Left hindlimb (tissue), 1 donor: ENCODE measurements around the gene ZSCAN5A.
"Not testable (repeated sequence)": the region's sequence is repeated elsewhere in the genome, so short reads cannot be mapped to it uniquely, and the experiment has no call there.

Experiments used
- DNase-seq: peaks from one replicate; pipeline ENCODE4 v3.0.0-alpha.2; 2018

ZSCAN5A gene

DNA sequence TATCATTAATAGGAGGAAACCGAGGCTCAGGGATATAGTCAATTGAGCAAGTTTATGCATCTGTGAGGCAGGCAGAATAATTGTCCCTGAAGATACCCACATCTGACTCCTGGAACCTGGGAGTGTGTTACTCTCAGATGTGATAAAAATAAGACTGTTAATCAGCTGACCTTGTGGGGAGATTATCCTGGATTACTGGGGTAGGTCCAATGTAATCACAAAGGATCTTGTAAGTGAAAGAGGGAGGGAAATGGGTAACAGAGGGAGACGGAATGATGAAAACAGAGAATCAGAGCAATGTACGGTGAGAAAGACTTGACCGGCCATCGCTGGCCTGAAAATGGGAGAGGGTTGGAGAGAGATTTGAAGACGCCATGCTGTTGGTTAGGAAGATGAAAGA, 45.3 kb downstream of the ZSCAN5A start:
- no peak for DNase-seq

DNA sequence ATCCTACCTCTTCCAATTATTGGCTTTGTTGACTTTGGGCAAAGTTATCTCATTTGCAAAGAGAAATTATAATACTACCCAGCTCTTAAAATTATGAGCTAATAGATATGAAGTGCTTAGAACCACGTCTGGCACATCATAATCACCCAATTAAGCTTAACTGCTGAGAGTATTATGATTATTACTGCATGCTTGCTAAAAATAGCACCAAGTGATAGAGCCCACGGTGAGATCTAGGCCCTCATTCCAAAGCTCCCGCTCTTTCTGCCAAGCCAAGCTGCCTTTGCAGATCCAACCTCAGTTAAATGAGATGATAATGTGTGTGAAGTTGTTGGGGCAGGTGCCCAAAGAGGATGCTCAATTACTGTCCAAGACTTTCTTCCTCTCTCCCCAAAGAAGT, 48.6 kb downstream of the ZSCAN5A start:
- no peak for DNase-seq

DNA sequence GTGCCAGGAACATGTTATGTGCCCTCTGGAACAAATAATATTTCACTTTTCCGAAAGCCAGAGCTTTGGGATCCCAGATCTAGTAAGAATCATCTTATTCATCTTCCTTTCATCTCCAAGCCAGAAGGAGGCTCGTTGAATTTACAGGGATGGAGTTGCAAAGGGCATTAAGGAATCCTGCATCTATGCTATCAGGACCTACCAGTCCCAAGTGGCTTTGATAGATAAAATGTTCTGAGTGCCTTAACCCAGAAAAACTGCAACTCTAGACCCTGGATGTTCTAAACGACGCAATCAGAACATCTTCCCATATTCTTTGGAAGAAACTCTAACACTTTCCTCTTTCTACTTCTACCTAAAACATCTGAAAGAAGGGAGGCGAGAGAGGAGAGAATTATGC, 51.3 kb downstream of the ZSCAN5A start:
- no peak for DNase-seq

DNA sequence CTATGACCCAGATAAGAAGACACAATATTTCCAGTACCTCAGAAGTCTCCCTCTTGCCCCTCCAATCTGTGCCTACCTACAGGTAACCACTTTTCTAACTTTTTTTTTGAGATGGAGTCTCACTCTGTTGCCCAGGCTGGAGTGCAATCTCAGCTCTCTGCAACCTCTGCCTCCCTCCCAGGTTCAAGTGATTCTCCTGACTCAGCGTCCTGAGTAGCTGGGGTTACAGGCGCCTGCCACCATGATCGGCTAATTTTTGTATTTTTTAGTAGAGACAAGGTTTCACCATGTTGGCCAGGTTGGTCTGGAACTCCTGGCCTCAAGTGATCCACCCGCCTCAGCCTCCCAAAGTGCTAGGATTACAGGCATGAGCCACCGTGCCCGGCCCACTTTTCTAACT, 52.7 kb downstream of the ZSCAN5A start:
- not testable (repeated sequence) for DNase-seq

DNA sequence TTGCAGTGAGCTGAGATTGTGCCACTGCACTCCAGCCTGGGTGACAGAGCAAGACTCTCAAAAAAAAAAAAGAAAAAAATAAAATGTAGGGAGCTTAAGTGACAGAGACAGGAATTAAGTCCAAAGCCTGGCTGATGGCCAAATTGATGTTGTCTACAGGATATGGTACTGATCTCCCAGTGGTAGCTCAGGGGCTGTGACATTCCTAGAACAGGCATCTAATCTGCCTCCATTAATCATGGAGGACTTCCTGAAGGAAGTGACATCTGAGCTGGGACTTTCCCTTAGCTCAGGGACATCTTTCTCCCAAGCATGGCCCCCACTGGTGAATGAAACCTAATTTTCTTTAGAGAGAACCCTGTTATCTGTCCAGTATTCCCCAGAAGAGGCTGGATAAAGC, 53.5 kb downstream of the ZSCAN5A start:
- no peak for DNase-seq

DNA sequence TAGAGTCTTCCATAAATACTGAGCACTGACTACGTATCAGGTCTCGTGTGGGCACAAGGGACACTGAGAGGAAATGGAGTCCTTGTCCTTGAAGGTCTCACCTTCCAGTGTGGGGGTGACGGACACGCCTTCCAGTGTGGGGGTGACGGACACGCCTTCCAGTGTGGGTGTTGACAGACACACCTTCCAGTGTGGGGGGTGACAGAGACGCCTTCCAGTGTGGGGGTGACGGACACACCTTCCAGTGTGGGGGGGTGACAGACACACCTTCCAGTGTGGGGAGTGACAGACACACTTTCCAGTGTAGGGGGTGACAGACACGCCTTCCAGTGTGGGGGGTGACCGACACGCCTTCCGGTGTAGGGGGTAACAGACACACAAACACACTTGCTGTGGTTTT, 56.4 kb downstream of the ZSCAN5A start:
- no peak for DNase-seq

DNA sequence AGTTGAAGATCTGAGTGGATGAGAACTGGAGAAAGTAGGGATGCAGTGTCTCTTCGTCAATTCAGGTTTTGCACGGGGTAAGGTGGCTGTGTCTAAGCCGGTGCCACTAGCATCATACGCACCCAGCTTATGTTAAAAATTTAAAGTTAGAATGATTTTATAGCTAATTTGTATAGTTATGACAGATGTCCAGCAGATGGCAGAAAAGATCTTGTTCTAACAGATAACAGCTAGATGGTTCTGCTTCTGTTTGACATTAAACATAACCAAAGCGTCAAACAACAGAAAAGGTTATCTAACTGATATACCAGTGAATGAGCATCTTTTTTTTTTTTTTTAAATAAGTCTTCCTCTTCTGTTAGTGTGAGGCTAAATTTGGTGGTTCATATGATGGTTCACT, 60.9 kb downstream of the ZSCAN5A start:
- DNase-seq, result no peak

DNA sequence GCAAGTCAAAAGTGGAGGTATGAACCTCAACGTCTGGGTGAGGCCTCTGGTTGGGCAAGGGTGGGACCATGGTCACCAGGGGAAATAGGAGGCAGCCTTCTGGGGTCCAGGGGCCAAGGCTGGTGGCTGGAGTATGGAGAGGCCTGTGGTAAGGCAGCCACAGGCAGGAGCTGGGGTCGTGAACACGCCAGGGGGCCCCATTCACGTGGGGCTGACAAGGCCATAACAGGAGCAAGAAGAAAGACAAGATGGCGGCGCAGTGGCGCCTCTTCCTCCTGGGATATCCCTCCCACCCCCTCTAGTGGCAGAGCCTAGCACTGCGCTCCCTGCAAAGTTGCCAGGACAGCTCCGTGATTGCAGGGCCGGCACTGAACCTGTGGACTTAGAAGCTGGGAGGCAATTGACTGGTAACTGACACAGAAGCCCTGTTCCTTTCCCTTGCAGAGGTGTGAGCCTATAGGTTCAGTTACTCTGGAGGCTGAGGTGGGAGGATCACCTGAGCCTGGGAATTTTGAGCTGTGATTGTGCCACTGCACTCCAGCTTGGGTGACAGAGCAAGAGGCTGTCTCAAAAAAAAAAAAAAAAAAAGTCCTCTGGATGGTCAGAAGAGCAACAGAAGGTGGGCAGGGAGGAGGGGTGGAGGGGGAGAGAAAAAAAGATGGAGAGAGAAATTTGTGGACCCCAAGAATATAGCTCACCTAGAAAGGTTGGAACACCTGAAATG, 61.8 kb downstream of the ZSCAN5A start:
- peak; percentile 57 for DNase-seq

DNA sequence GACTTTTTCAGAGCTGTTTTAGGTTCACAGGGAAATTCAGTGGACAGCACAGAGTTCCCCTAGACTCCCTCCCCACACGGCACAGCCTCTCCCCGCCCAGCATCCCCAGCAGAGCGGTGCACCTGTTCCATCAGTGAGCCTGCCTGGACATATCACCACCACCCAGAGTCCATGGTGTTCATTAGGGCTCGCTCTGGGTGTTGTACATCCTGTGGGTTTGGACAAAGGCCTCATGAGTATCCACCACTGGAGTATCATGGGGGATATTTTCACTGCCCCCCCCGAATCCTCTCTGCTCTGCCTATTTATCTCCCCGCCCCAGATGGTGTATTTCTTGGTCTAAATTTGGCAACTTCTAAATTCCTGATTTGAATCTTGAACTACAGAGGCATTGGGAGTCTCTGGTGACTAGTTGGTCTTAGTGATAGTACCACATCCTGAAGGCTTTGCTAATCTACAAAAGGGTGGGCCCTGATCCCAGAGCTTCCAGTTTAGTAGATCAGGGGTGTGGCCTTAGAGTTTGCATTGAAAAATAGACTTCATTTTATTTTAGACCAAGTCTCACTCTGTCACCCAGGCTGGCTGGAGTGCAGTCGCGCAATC, 65.8 kb downstream of the ZSCAN5A start:
- DNase-seq, result not testable (repeated sequence)

DNA sequence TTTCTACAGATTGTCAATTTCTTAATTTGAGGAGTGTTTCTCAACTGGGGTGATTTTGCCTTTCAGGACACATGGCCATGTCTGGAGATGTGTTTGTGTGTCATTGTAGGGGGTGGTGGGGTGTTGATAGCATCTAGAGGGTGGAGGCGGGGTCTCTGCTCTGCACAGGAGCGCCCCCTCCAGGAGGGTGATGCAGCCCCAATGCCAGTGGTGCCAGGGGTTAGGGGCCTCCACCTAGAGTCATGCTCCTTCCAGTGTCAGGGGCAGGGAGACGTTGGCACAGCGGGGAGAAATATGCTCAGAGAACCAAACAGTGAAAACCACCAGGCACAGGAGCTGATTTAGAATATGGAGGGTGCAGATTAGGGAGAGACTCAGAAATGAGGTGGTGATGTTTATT, 68.9 kb downstream of the ZSCAN5A start:
- DNase-seq, result not testable (repeated sequence)

DNA sequence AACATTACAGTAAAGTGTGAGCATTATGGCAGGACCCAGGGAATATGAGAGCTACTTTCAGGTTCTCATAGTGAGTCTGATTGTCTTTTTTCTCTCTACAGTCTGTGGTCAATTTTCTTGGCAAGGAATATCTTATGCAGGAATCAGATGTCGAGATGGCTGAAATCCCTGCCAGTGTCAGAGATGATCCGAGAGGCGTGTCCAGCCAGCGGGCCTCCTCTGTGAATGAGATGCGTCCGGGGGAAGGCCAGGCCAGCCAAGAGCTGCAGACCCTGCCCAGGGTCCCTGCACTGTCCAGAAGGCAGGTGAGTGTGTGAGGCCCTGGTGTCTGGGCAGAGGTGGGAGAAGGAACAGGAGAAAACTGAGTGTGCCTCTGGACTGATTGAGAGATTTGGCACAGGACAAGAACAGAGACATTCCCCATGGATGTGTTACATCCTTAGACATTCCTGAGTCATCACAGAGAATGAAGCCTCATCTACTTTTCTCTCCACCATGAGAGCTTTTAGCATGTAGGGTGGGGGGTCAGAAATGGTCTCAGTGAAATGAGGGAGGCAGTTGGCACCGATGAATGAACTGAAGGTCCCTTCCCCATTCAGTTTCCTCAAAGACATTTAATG, 69.4 kb downstream of the ZSCAN5A start:
- DNase-seq, result no peak

DNA sequence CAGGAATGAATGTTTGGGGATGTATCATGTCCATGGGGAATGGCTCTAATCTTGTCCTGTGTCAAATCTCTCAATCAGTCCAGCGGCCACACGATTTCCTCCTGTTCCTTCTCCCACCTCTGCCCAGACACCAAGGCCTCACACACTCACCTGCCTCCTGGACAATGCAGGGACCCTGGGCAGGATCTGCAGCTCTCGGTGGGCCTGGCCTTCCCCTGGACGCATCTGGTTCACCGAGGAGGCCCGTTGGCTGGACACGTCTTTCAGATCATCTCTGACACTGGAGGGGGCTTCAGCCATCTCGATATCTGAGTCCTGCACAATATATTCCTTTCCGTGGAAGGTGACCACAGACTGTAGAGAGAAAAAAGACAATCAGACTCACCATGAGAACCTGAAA, 91.2 kb downstream of the ZSCAN5A start:
- DNase-seq, result no peak

DNA sequence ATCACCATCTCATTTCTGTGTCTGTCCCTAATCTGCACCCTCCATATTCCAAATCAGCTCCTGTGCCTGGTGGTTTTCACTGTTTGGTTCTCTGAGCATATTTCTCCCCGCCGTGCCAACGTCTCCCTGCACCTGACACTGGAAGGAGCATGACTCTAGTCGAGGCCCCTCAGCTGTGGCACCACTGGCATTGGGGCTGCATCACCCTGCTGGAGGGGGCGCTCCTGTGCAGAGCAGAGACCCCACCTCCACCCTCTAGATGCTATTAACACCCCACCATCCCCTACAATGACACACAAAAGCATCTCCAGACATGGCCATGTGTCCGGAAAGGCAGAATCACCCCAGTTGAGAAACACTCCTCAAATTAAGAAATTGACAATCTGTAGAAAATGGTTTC, 91.7 kb downstream of the ZSCAN5A start:
- DNase-seq, result no peak

DNA sequence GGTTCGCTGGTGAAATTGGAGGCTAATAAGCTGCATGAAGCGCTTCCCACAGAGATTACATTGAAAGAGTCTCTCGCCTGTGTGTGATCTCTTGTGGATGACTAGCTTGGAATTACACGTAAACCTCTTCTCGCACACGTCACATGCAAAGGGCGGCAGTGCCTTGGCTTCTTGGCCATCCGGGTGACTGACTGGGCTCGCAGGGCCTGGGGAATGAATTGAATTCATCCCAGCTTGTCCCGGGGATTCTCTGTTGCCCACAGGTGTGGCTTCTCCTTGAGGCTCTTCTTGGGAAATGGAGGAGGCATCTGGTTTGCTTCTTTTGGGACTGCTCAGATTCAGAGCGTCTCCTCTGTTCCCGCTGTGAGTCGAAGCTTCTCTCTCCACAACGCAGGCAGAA, 92.8 kb downstream of the ZSCAN5A start:
- no peak for DNase-seq

DNA sequence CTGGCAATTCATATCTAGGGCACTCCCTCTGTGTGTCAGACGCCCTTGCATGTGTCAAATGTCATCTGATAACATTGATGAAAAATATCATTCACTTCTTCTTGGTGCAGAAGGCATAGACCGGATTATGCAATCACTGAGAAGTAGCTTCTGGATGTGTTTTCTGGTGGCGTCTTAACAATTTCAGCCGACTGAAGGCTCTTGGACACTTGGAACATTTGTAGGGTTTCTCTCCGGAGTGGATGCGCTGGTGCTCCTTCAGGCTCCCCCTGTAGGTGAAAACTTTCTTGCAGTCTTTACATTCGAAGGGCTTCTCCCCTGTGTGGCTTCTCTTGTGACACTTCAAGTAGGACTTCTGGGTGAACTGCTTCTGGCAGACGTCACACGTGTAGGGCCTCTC, 93.2 kb downstream of the ZSCAN5A start:
- not testable (repeated sequence) for DNase-seq

DNA sequence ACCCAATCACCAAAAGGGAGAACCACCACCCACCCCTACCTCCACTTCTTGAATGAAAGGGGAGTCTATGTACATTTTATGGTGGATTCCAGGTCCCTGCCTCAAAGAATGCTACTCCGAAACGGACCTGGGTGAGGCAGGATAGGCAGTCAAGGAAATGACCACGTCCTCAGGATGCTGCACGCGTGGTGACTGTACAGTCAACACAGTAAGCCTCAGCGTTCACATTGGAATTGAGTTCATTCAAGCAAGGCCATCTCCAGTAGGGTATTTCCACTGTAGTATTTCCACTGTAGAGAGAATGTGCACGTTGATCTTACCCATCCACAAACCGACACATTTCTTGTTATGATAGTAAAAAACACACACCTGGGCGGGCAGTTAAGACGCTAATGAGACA, 95.7 kb downstream of the ZSCAN5A start:
- no peak for DNase-seq

DNA sequence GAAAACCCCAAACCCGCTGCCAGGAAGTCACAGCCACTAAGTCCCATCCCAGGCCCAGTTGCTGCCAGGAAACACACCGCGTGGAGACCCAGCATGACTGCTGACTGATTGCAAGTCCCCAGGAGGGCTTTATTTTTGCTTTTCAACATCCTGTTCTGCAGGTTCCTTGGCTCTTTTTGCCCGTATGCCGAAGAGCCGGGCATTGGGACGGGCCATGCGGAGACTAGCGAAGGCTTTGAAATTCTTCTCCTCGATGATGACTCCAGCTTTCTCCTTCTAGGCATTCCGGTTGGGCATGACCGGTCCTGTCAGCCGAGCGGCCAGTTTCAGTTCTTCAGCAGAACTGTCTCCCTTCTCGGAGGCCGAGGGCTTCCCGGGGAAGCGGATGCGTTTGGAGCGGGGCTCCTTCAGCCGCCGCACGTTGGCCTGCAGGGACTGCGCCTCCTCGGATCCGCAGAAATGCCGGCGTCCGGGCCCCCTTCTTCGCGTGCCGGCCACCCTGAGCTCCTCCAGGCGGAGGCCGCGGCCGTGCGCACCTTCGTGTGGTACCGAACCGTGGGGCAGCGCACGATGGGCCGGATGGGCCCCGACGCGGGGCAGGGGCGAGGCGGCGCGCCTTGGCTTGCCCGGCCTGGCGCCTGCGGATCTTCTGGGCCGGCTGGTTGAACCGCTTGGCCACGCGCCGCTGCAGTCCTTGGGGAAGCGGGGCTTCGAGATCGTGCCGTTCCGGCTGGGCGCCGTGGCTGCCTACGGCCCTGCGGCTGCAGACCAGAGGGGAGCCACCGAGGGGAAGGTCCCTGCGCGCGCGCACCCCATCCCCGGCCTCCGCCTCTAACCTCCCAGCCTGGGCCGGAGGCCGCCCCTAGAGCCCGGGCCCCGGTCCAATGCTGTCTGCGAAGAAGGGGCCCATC, 97.3 kb downstream of the ZSCAN5A start:
- peak; percentile 40 for DNase-seq

DNA sequence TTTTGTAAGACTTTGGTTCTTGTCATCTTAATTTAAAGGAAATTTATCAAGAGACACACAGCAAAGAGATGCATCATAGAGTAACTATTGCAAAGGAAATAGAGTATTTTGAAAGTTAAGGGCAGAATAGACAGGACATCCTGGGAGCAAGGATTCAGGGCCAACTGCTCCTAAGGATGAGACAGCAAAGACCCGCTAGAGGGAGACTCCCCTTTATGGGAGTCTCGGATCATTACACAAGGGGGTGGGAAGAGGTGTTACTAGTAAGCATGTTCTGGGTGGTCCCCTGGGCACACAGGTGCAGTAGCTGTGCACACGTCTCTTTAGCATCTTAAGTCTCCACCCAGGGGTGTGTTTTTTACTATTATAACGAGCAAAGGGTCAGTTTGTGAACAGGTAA, 102.9 kb downstream of the ZSCAN5A start:
- no peak for DNase-seq

DNA sequence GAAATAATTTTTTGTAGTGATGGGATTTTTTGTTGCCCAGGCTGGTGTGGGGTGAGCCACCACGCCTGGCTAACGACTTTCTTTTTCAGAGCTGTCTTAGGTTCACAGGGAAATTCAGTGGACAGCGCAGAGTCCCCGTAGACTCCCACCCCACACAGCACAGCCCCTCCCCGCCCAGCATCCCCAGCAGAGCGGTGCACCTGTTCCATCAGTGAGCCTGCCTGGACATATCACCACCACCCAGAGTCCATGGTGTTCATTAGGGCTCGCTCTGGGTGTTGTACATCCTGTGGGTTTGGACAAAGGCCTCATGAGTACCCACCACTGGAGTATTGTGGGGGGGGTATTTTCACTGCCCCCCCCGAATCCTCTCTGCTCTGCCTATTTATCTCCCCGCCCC, 104.6 kb downstream of the ZSCAN5A start:
- DNase-seq, result not testable (repeated sequence)

DNA sequence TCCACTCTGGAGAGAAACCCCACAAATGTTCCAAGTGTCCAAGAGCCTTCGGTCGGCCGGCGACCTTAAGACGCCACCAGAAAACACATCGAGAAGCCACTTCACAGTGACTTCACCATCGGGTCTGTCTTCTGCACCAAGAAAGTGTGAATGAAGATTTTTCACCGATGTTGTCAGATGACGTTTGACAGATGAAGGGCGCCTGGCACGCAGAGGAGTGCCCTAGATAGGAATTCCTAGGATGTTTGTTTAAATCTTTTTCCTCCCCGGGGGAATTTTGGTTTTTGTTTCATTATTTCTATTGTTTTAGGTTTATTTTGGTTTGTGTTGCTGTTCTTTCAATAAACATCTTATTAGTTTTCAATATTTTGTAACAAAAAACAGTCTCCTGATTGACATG, 105.5 kb downstream of the ZSCAN5A start:
- DNase-seq, result no peak

DNA sequence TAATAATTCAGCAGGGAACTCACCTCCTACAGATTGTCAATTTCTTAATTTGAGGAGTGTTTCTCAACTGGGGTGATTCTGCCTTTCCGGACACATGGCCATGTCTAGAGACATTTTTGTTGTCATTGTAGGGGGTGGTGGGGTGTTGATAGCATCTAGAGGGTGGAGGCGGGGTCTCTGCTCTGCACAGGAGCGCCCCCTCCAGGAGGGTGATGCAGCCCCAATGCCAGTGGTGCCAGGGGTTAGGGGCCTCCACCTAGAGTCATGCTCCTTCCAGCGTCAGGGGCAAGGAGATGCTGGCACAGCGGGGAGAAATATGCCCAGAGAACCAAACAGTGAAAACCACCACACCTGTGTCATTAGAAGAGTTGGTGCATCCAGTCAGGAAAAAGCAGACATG, 107.1 kb downstream of the ZSCAN5A start:
- DNase-seq, result not testable (repeated sequence)

DNA sequence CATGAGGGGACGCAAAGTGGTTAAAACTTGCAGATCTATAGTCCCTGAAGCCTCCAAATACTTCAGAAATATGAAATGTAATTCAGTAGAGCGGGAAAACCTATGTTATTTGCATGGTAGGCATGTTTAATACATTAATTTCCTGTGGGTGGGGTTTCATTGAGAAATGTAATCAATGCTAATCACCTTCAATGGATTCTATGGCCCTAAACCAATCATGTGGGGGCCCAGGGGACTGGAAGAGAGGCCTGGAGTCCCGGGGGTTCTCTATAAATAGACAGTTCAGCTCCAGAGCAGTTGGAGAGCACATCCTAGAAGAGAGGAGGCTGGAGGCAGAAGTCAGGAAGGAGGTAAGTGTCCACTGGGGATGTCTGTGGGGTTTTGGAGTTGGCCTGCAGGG, 112.7 kb downstream of the ZSCAN5A start, which contains the start of gene ZSCAN5C:
Gene ZSCAN5C, plus strand, starts transcription at position 301 of the 400 bp plus-strand sequence. CDS start 3,641 bp downstream, outside the sequence.
- DNase-seq, result no peak

DNA sequence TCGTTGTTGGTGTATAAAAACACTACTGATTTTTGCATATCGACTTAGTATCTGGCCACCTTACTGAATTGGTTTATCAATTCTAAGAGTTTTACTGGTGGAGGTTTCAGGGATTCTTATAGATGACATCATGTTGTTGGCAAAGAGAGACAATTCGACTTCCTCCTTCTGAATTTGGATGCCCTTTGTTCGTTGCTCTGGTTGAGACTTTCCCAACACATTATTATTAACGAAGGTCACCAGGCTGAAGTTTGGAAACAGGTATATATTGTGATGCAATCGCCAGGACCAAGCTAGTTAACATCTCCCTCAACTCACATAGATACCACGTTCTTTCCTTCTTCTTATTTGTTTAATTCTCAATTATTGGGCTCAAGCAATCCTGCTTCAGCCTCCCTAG, 115.0 kb downstream of the ZSCAN5A start:
- no peak for DNase-seq
